Hippocampal formation (tissue), 2 donors: ENCODE results near the gene RPH3AL.
"Not testable (repeated sequence)": the region's sequence is repeated elsewhere in the genome, so short reads cannot be mapped to it uniquely, and the experiment has no call there.

Experiments used
- DNase-seq, 2 donors: peaks; one replicate each; lab custom pipeline; 2025; lab: John Stamatoyannopoulos, UW

Gene RPH3AL

GRCh38 chr17:320139-320538 is 32.5 kb downstream of the RPH3AL start:
- DNase-seq, result no peak

- DNase-seq, result no peak
Measured at GRCh38 chr17:319266-319665, 33.3 kb downstream of the RPH3AL start.

GRCh38 chr17:317070-317469 is 35.5 kb downstream of the RPH3AL start:
- DNase-seq, result not testable (repeated sequence)

GRCh38 chr17:315399-315798 is 37.2 kb downstream of the RPH3AL start:
- not testable (repeated sequence) for DNase-seq

- DNase-seq, result not testable (repeated sequence)
Measured at GRCh38 chr17:314614-314944, 38.0 kb downstream of the RPH3AL start.

- DNase-seq, result no peak
Measured at GRCh38 chr17:313911-314613, 38.5 kb downstream of the RPH3AL start.

- DNase-seq, result no peak
Measured at GRCh38 chr17:313231-313630, 39.4 kb downstream of the RPH3AL start.

GRCh38 chr17:312476-313148 is 40.0 kb downstream of the RPH3AL start:
- DNase-seq, result no peak

GRCh38 chr17:311119-311782 is 41.4 kb downstream of the RPH3AL start:
- DNase-seq, result no peak

- no peak for DNase-seq
Measured at GRCh38 chr17:310111-311010, 42.2 kb downstream of the RPH3AL start.

GRCh38 chr17:309361-309888 is 43.2 kb downstream of the RPH3AL start:
- DNase-seq, result no peak

- DNase-seq, result no peak
Measured at GRCh38 chr17:307741-308507, 44.7 kb downstream of the RPH3AL start.

GRCh38 chr17:307295-307691 is 45.3 kb downstream of the RPH3AL start:
- DNase-seq, result no peak

GRCh38 chr17:306536-307294 is 45.9 kb downstream of the RPH3AL start:
- DNase-seq, result no peak

GRCh38 chr17:306116-306515 is 46.5 kb downstream of the RPH3AL start:
- no peak for DNase-seq

- no peak for DNase-seq
Measured at GRCh38 chr17:305090-305976, 47.3 kb downstream of the RPH3AL start.

- no peak for DNase-seq
Measured at GRCh38 chr17:304461-304860, 48.1 kb downstream of the RPH3AL start.

GRCh38 chr17:303168-303567 is 49.4 kb downstream of the RPH3AL start:
- no peak for DNase-seq

GRCh38 chr17:302300-302698 is 50.3 kb downstream of the RPH3AL start:
- DNase-seq, result no peak
